AG10803 (cell line): ENCODE measurements around the gene JAKMIP2.

ENCODE experiments used
- DNase-seq: peaks from one replicate; pipeline ENCODE4 v3.0.0; 2010; ENCODE audit warnings: low read depth
- H3K4me3 ChIP-seq: 2 replicates; pipeline ENCODE4 v1.5.1; 2011; ENCODE audit warnings: mild to moderate bottlenecking, low read length, control low read depth
- CTCF ChIP-seq: conservative IDR thresholded peaks from 2 replicates; pipeline ENCODE4 v1.5.1; 2011; ENCODE audit warnings: mild to moderate bottlenecking, low read length, control low read depth, inconsistent platforms

JAKMIP2 gene

GRCh38 chr5:147712598-147712997, 69.9 kb downstream of the JAKMIP2 start:
- no peak overlapping the region for H3K4me3 ChIP-seq
- no peak for TF ChIP-seq CTCF
- DNase-seq, result no peak

GRCh38 chr5:147712019-147712418, 70.5 kb downstream of the JAKMIP2 start:
- H3K4me3 ChIP-seq, result no peak overlapping the region
- no peak for DNase-seq
- TF ChIP-seq CTCF, result no peak

GRCh38 chr5:147711019-147711418, 71.5 kb downstream of the JAKMIP2 start:
- H3K4me3 ChIP-seq, result no peak overlapping the region
- no peak for TF ChIP-seq CTCF
- no peak for DNase-seq

- no peak for DNase-seq
- no peak for TF ChIP-seq CTCF
- no peak overlapping the region for H3K4me3 ChIP-seq
Observed at GRCh38 chr5:147708708-147709107, 73.8 kb downstream of the JAKMIP2 start.

GRCh38 chr5:147704544-147704943, 78.0 kb downstream of the JAKMIP2 start:
- no peak for TF ChIP-seq CTCF
- H3K4me3 ChIP-seq, result no peak overlapping the region
- no peak for DNase-seq

- TF ChIP-seq CTCF, result no peak
- no peak for DNase-seq
- H3K4me3 ChIP-seq, result no peak overlapping the region
Observed at GRCh38 chr5:147701468-147701867, 81.1 kb downstream of the JAKMIP2 start.

GRCh38 chr5:147699496-147700088, 82.9 kb downstream of the JAKMIP2 start:
- TF ChIP-seq CTCF, result no peak
- DNase-seq, result no peak

More at GRCh38 chr5:147699496-147700088, 82.9 kb downstream of the JAKMIP2 start:
- H3K4me3 ChIP-seq, result no peak overlapping the region
